Stimulated activated naive CD8-positive, alpha-beta T cell treated with anti-CD3 and anti-CD28 coated beads, Interleukin-15, amount 100 ng/mL, for 72 hours (primary cell): ENCODE measurements around the gene KIAA1217.
A peak's percentile ranks its signal among the peaks of the same experiment; 100 is the strongest.
"Not testable (repeated sequence)": the region's sequence is repeated elsewhere in the genome, so short reads cannot be mapped to it uniquely, and the experiment has no call there.

Experiments used
- ATAC-seq: fragments of 150-1000 bp; cut with Tn5 transposase; 2 replicates; pipeline ENCODE4 v1.10.0; 2021; ENCODE audit warnings: mild to moderate bottlenecking, moderate library complexity
- DNase-seq, 2 donors: peaks; one replicate each; pipeline ENCODE4 v3.0.0; 2021 to 2022
- H3K27ac Mint-ChIP-seq, 2 donors: one replicate each; pipeline ENCODE4 v1.8.0; 2022; ENCODE audit warnings: mild to moderate bottlenecking in 2 of 2, mixed read lengths in 2 of 2, moderate library complexity in 2 of 2
- H3K27me3 Mint-ChIP-seq: one replicate; pipeline ENCODE4 v1.8.0; 2022; ENCODE audit warnings: mixed read lengths
- H3K4me1 Mint-ChIP-seq: one replicate; pipeline ENCODE4 v1.8.0; 2022; ENCODE audit warnings: mild to moderate bottlenecking, mixed read lengths
- H3K4me3 Mint-ChIP-seq, 2 donors: one replicate each; pipeline ENCODE4 v1.8.0; 2022; ENCODE audit warnings: mild to moderate bottlenecking in 2 of 2, mixed read lengths in 2 of 2, moderate library complexity in 1 of 2
- H3K9me3 Mint-ChIP-seq, 2 donors: one replicate each; pipeline ENCODE4 v1.8.0; 2022; ENCODE audit warnings: mixed read lengths in 2 of 2

KIAA1217 gene

GRCh38 chr10:24467136-24467535, 258.2 kb downstream of the KIAA1217 start:
- Mint-ChIP-seq H3K4me3 (peak overlapping the region in 1 of 2 donors; percentile 18), H3K4me1 (peaks cover 53% of the 10 kb centered on the region), H3K9me3 (no peaks in the 10 kb centered on the region), H3K27ac (no peak overlapping the region), H3K27me3 (peaks cover 9% of the 10 kb centered on the region)
- DNase-seq (no peak), ATAC-seq (no peak)

- H3K27me3 Mint-ChIP-seq = peaks cover 14% of the 10 kb centered on the region
- H3K27ac Mint-ChIP-seq = no peak overlapping the region
- DNase-seq = no peak
These were observed 258.7 kb downstream of the KIAA1217 start for GRCh38 chr10:24467605-24468004.

DNA sequence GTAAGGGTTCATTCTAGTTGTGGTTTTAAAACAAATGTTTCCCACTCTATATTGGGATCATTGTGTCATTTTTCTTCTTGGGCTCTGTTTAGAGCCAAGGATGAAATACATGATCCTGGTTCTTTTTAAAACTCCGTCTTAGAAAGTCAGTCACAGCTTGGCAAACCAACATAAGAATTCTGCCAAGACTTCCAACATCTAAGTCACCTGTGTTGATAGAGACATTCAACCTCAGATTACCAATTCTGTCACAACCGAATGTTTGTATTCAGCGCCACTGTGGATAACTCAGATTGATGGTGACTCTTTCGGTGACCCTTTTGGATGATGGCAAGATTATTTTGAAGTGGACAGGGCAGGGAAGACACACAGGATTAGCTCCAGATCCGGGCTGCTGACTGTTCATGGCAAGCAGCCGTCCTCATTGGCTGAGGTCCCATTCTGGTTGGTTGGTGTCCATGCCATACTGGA, 259.4 kb downstream of the KIAA1217 start:
- ATAC-seq = no peak
- Mint-ChIP-seq H3K27ac (no peak overlapping the region), H3K9me3 (peaks cover 0 to 8% of the 10 kb centered on the region in 2 donors), H3K27me3 (peaks cover 21% of the 10 kb centered on the region), H3K4me1 (peaks cover 42% of the 10 kb centered on the region), H3K4me3 (no peak overlapping the region)
- no peak for DNase-seq

More at GRCh38 chr10:24467605-24468004, 258.7 kb downstream of the KIAA1217 start:
- peaks cover 49% of the 10 kb centered on the region for H3K4me1 Mint-ChIP-seq
- H3K4me3 Mint-ChIP-seq = no peak overlapping the region
- H3K9me3 Mint-ChIP-seq = peaks cover 0 to 1% of the 10 kb centered on the region in 2 donors
- no peak for ATAC-seq

GRCh38 chr10:24469993-24470392, 261.1 kb downstream of the KIAA1217 start:
- Mint-ChIP-seq H3K27ac (no peak overlapping the region), H3K27me3 (peaks cover 37% of the 10 kb centered on the region), H3K4me1 (peaks cover 25% of the 10 kb centered on the region), H3K9me3 (peaks cover 0 to 11% of the 10 kb centered on the region in 2 donors), H3K4me3 (no peak overlapping the region)
- DNase-seq = no peak
- ATAC-seq = no peak

DNA sequence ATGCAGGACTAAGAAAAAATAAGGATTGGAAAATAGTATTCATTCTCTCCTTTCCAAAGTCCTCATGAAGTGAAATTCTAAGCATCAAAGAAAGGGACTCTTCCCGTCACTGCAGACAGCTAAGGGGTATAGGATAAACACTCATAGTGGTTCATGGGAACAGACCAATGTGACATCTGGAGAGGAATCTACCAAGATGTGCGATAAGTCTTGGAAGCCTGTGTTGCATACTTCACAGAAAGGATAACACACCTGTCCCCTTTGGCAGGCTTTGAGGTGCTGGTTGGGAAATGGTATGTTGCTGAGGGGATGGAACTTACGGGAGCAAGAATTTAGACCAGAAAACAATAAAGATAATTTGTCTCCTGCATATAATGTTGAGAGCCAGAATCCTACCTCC, 266.7 kb downstream of the KIAA1217 start:
- Mint-ChIP-seq H3K9me3 (peaks cover 0 to 25% of the 10 kb centered on the region in 2 donors), H3K27ac (no peak overlapping the region), H3K4me3 (no peak overlapping the region), H3K4me1 (no peaks in the 10 kb centered on the region), H3K27me3 (peaks cover 45% of the 10 kb centered on the region)
- DNase-seq = no peak
- no peak for ATAC-seq

GRCh38 chr10:24476913-24477701, 268.2 kb downstream of the KIAA1217 start:
- Mint-ChIP-seq H3K4me3 (no peak overlapping the region), H3K27me3 (peaks cover 50% of the 10 kb centered on the region), H3K4me1 (no peaks in the 10 kb centered on the region), H3K27ac (no peak overlapping the region), H3K9me3 (peaks cover 0 to 28% of the 10 kb centered on the region in 2 donors)
- ATAC-seq = no peak
- no peak for DNase-seq

GRCh38 chr10:24477915-24478314, 269.0 kb downstream of the KIAA1217 start:
- no peak overlapping the region for H3K27ac Mint-ChIP-seq
- ATAC-seq (no peak), DNase-seq (no peak)
- H3K4me3 Mint-ChIP-seq = no peak overlapping the region
- peaks cover 0 to 24% of the 10 kb centered on the region in 2 donors for H3K9me3 Mint-ChIP-seq
- no peaks in the 10 kb centered on the region for H3K4me1 Mint-ChIP-seq
- H3K27me3 Mint-ChIP-seq = peaks cover 42% of the 10 kb centered on the region

- Mint-ChIP-seq H3K4me1 (no peaks in the 10 kb centered on the region), H3K27me3 (peaks cover 24% of the 10 kb centered on the region), H3K9me3 (peaks cover 0 to 17% of the 10 kb centered on the region in 2 donors), H3K27ac (no peak overlapping the region), H3K4me3 (no peak overlapping the region)
- DNase-seq = no peak
- no peak for ATAC-seq
These were observed 270.9 kb downstream of the KIAA1217 start for GRCh38 chr10:24479806-24480205.

DNA sequence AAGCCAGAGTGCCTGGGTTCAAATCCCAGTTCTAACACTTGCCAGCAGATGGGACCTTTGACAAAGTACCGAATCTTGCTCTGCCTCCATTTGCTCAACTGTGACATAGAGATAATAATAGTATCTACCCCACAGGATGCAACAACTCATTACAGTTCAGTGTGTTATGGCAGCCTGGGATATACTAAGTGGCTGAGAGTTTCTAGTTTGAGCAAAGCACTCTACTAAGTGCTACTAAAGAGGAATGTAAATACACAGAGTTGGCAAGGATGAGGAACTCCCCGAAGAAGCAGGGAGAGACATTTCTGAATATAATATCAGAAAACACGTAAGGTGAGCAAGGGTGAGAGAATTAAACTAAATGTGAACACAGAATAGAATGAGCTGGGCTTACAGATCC, 271.5 kb downstream of the KIAA1217 start:
- no peak overlapping the region for H3K4me3 Mint-ChIP-seq
- peaks cover 0 to 17% of the 10 kb centered on the region in 2 donors for H3K9me3 Mint-ChIP-seq
- H3K27me3 Mint-ChIP-seq = peaks cover 20% of the 10 kb centered on the region
- ATAC-seq = no peak
- H3K27ac Mint-ChIP-seq = no peak overlapping the region
- H3K4me1 Mint-ChIP-seq = no peaks in the 10 kb centered on the region
- DNase-seq = no peak

DNA sequence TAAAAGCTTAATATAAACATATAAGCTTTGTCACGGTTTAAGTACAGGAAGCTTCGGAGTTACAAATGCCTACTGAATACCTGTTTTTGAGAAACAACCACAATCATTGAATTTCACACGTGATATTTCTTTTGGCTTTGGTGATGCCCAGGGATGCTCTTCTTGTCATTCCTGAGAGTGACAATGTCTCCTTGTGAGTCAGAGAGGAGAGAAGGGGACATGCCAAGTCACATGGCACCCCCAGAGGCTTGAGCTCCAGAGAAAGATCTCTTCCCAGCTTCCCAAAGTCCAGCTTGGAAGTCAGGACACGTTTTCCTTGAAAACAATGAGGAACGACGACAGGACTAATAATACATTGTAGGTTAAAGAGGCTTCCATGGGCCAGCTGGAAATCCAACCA, 272.3 kb downstream of the KIAA1217 start:
- Mint-ChIP-seq H3K4me1 (no peaks in the 10 kb centered on the region), H3K9me3 (peaks cover 0 to 17% of the 10 kb centered on the region in 2 donors), H3K27ac (no peak overlapping the region), H3K27me3 (peaks cover 23% of the 10 kb centered on the region), H3K4me3 (no peak overlapping the region)
- DNase-seq (no peak), ATAC-seq (no peak)

DNA sequence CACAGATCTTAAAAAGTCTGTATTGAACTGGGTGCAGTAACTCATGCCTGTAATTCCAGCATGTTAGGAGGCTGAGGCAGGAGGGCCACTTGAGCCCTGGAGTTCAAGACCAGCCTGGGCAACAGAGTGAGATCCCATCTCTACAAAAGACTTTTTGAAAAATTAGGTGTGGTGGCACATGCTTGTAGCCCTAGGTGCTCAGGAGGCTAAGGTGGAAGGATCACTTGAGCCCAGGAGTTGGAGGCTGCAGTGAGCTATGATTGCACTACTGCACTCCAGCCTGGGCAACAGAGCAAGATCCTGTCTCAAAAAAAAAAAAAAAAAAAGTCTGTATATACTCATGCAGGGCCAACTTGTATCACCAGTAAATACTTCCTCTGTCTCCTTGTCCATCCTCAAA, 273.8 kb downstream of the KIAA1217 start:
- Mint-ChIP-seq H3K9me3 (peaks cover 0 to 17% of the 10 kb centered on the region in 2 donors), H3K27me3 (peaks cover 37% of the 10 kb centered on the region)
- H3K4me3 Mint-ChIP-seq, H3K4me1 Mint-ChIP-seq, H3K27ac Mint-ChIP-seq, DNase-seq, ATAC-seq: not testable (repeated sequence)

GRCh38 chr10:24483701-24484100, 274.8 kb downstream of the KIAA1217 start:
- Mint-ChIP-seq H3K27ac (no peak overlapping the region), H3K9me3 (peaks cover 0 to 17% of the 10 kb centered on the region in 2 donors), H3K4me1 (no peaks in the 10 kb centered on the region), H3K4me3 (no peak overlapping the region), H3K27me3 (peaks cover 47% of the 10 kb centered on the region)
- ATAC-seq = peak; percentile 87
- DNase-seq = no peak

GRCh38 chr10:24484771-24485170, 275.8 kb downstream of the KIAA1217 start:
- no peak overlapping the region for H3K4me3 Mint-ChIP-seq
- H3K9me3 Mint-ChIP-seq = peaks cover 0 to 8% of the 10 kb centered on the region in 2 donors
- no peaks in the 10 kb centered on the region for H3K4me1 Mint-ChIP-seq
- DNase-seq (no peak), ATAC-seq (no peak)
- H3K27me3 Mint-ChIP-seq = peaks cover 52% of the 10 kb centered on the region
- no peak overlapping the region for H3K27ac Mint-ChIP-seq

GRCh38 chr10:24485304-24485703, 276.4 kb downstream of the KIAA1217 start:
- peaks cover 0 to 6% of the 10 kb centered on the region in 2 donors for H3K9me3 Mint-ChIP-seq
- ATAC-seq = no peak
- no peak overlapping the region for H3K4me3 Mint-ChIP-seq

DNA sequence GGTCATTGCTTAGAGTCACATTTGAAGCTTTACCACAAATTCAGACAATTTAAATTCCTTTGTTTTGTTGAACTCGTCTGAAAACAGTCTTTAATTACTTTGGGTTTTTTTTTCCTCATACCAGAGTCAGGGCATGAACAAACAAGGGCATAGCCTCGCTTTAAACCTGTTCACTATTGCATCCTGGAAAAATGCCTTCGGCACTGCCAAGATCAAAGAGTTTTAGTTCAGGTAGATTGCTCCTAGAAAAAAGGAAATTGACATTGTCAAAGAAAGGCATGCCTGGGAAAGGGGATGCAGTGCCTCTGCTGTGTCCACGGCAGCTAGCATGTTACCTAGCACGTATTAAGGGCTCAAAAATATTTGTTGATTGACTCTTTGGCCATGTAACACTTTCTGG, 279.7 kb downstream of the KIAA1217 start:
- no peak for ATAC-seq
- no peak overlapping the region for H3K27ac Mint-ChIP-seq
- H3K9me3 Mint-ChIP-seq = no peaks in the 10 kb centered on the region
- DNase-seq = no peak
- peaks cover 47% of the 10 kb centered on the region for H3K27me3 Mint-ChIP-seq
- no peak overlapping the region for H3K4me3 Mint-ChIP-seq
- H3K4me1 Mint-ChIP-seq = no peaks in the 10 kb centered on the region

More at GRCh38 chr10:24485304-24485703, 276.4 kb downstream of the KIAA1217 start:
- Mint-ChIP-seq H3K27ac (no peak overlapping the region), H3K4me1 (no peaks in the 10 kb centered on the region), H3K27me3 (peaks cover 50% of the 10 kb centered on the region)
- no peak for DNase-seq

DNA sequence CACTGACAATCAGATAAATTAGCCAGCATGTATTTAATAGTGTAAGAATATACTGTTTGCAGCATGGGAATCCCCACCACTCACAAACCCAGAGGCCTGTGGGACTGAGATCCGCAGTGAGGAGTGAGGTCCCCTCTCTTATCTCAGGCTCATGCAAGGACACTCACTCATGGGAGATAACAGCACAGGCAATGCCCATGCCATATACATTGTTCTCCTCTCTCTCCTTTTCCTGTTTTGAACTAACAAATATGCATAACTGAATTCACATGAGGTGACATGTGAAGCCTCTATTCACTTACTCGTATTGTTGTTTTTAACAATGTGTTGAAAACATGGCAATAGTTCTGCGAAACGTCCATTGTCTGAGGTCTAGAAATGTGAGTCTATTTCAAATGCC, 284.2 kb downstream of the KIAA1217 start:
- ATAC-seq (no peak), DNase-seq (no peak)
- H3K4me1 Mint-ChIP-seq = no peaks in the 10 kb centered on the region
- H3K27me3 Mint-ChIP-seq = peaks cover 30% of the 10 kb centered on the region
- H3K9me3 Mint-ChIP-seq = no peaks in the 10 kb centered on the region
- H3K27ac Mint-ChIP-seq = no peak overlapping the region
- H3K4me3 Mint-ChIP-seq = no peak overlapping the region
